HG03342 (cell line): ENCODE measurements around the gene SPTLC2.
"Not testable (repeated sequence)": the region's sequence is repeated elsewhere in the genome, so short reads cannot be mapped to it uniquely, and the experiment has no call there.

Experiments used
- ATAC-seq: cut with Tn5 transposase; IDR thresholded peaks from one replicate; pipeline ENCODE4 v1.9.1; 2021; ENCODE audit warnings: mild to moderate bottlenecking, moderate library complexity; ENCODE audit not compliant: unreplicated experiment

The SPTLC2 gene

GRCh38 chr14:77590845-77591485, 25.5 kb downstream of the SPTLC2 start:
- ATAC-seq, result no peak

GRCh38 chr14:77589099-77589498, 27.3 kb downstream of the SPTLC2 start:
- no peak for ATAC-seq

GRCh38 chr14:77588411-77589025, 27.9 kb downstream of the SPTLC2 start:
- ATAC-seq, result not testable (repeated sequence)

GRCh38 chr14:77585385-77585784, 31.1 kb downstream of the SPTLC2 start:
- no peak for ATAC-seq

GRCh38 chr14:77584809-77585208, 31.6 kb downstream of the SPTLC2 start:
- no peak for ATAC-seq

GRCh38 chr14:77583657-77584056, 32.8 kb downstream of the SPTLC2 start:
- no peak for ATAC-seq

GRCh38 chr14:77582511-77582910, 33.9 kb downstream of the SPTLC2 start:
- ATAC-seq, result no peak

- peak; percentile 91 for ATAC-seq
Observed at GRCh38 chr14:77580964-77581505, 35.4 kb downstream of the SPTLC2 start.

GRCh38 chr14:77580477-77580876, 36.0 kb downstream of the SPTLC2 start:
- no peak for ATAC-seq

- no peak for ATAC-seq
Observed at GRCh38 chr14:77579780-77580179, 36.7 kb downstream of the SPTLC2 start.

- no peak for ATAC-seq
Observed at GRCh38 chr14:77579065-77579464, 37.4 kb downstream of the SPTLC2 start.

GRCh38 chr14:77574446-77575115, 41.9 kb downstream of the SPTLC2 start:
- ATAC-seq, result no peak

GRCh38 chr14:77573964-77574363, 42.5 kb downstream of the SPTLC2 start:
- ATAC-seq, result no peak

- ATAC-seq, result no peak
Observed at GRCh38 chr14:77570706-77571268, 45.6 kb downstream of the SPTLC2 start.

- ATAC-seq, result no peak
Observed at GRCh38 chr14:77565994-77566305, 50.5 kb downstream of the SPTLC2 start.

- no peak for ATAC-seq
Observed at GRCh38 chr14:77565289-77565993, 51.0 kb downstream of the SPTLC2 start.

- no peak for ATAC-seq
Observed at GRCh38 chr14:77562681-77563080, 53.8 kb downstream of the SPTLC2 start.

GRCh38 chr14:77561881-77562280, 54.6 kb downstream of the SPTLC2 start:
- no peak for ATAC-seq

- ATAC-seq, result no peak
Observed at GRCh38 chr14:77559381-77559780, 57.1 kb downstream of the SPTLC2 start.

GRCh38 chr14:77557391-77557790, 59.0 kb downstream of the SPTLC2 start:
- ATAC-seq, result no peak

GRCh38 chr14:77556946-77557345, 59.5 kb downstream of the SPTLC2 start:
- ATAC-seq, result no peak
